Measurements from ENCODE around the gene NRSN1.
A peak's percentile ranks its signal among the peaks of the same experiment; 100 is the strongest.
"Not testable (repeated sequence)": the region's sequence is repeated elsewhere in the genome, so short reads cannot be mapped to it uniquely, and the experiment has no call there.

Gene NRSN1

DNA sequence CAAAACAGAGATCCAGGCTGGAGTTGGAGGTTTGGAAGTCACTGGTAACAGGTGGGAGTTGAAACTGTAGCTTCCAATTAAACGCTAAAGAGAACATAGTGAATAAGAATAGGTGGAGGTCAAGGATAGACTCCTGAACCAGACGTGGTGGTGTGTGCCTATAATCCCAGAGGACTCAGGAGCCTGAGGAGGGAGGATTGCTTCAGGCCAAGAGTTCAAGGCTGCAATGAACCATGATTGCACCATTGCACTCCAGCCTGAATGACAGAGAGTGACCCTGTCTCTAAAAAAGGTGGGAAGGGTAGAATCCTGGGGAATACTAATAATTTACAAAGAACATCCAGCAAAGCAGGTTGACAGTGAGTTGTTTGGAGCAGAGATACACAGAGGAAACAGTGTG lies 13.6 kb downstream of the NRSN1 start:
- no peak overlapping the region for H3K27ac ChIP-seq
- DNase-seq (ENCODE audit: low read depth, low spot score): no peak

DNA sequence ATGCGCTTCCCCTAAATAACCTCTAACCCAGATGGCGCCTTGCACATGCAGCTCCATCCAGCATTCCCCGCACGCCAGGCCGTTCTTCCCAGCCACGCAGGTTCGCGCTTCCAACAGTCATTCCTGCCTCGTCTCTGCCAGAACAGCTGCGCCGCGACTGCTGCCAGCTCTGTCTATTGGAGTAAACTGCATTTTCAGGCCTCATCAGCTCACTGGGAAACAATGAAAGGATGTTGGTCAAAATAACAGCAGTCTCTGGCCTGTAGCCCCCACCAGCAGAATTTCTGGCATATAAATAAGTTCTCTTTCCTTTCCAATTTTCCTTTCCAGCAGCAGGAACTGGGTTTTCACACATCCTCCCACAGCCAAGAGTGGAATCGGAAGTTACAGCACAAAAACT lies 14.6 kb downstream of the NRSN1 start:
- DNase-seq (ENCODE audit: low read depth, low spot score): no peak

DNA sequence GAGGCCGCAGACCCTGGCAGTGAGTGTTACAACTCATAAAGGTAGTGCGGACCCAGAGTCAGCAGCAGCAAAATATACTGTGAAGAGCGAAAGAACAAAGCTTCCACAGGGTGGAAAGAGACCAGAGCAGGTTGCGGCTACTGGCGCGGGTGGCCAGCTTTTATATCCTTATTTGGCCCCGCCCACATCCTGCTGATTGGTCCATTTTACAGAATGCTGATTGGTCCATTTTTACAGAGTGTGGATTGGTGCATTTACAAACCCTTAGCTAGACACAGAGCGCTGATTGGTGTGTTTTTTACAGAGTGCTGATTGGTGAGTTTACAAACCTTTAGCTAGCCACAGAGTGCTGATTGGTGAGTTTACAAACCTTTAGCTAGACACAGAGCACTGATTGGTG lies 16.7 kb downstream of the NRSN1 start:
- not testable (repeated sequence) for H3K27ac ChIP-seq; DNase-seq (ENCODE audit: low read depth, low spot score)

More for the DNA sequence above, 14.6 kb downstream of the NRSN1 start:
- H3K27ac ChIP-seq: no peak overlapping the region

GRCh38 chr6:24145690-24146131 lies 19.7 kb downstream of the NRSN1 start:
- no peak for DNase-seq (ENCODE audit: low read depth, low spot score)
- no peak overlapping the region for H3K27ac ChIP-seq

- no peak for DNase-seq (ENCODE audit: low read depth, low spot score)
- no peak overlapping the region for H3K27ac ChIP-seq
Measured at GRCh38 chr6:24146871-24147270, 20.9 kb downstream of the NRSN1 start.

DNA sequence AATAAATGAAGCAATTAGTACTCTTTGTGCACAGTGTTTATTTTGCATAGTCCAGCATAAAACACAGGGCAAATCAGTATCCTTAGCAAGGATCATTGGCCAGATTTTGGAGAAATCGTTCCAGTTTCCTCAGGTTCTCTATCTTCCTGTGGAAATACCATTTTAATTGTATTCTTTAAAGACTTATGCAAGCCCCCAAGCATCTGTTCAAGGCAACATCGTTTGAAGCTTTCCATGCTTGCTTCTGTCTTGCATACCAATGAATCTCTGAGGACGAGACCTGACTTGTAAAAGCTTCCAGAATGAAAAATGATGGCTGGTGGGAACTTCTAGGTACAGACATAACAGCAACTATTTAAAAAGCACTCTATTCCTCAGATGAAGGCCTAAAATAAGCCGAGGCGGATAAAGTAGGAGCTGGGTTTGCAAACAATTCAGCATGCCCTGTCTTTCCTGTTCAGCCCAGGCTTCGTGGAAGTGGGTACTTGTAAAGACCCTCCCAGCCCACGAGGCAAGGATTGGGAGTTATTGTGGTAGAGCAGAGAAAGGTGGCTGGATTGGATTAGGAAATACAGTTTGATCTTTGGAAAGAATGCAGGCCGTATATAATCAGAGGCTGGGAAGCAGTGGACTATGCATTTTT lies 21.6 kb downstream of the NRSN1 start:
- no peak overlapping the region for H3K27ac ChIP-seq
- DNase-seq (ENCODE audit: low read depth, low spot score): no peak

DNA sequence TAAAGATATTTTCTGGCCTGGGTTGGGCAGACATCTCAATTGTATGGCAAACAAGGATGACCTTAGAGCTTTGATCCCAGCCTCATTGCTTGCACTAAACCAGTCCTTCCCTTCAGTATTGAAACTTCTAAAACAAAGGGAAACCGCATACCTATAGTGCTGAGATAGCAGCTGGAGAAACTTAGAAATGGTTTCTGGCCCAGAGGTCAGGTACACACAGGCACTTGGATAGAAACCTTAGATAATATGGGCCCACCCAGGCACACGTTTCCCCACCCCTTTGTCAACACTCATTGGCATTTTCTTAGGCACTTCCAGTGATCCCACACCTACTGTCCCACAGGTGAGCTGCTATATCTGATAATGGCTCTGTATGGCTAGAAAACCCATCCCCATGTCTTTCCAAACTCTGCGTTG lies 22.1 kb downstream of the NRSN1 start:
- DNase-seq (ENCODE audit: low read depth, low spot score): no peak
- H3K27ac ChIP-seq: no peak overlapping the region

DNA sequence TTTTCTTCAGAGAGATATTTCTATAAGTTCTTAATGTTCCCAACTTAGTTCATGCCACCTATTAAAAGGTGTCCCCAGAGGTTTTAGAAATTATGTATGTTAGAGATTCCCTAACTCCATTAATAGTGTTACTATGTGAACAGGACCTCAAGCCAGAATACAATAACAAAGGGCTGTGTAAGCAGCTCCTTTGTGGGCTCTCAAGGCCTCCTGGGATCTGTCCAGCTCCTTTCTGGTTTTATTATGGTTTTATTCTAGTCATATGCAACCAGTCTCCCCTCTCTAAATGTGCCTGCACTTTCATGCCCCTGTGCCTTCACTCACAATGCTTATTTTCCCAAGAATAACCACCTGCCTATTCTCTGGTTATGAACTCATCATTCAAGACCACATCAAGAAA lies 22.7 kb downstream of the NRSN1 start:
- no peak overlapping the region for H3K27ac ChIP-seq
- DNase-seq (ENCODE audit: low read depth, low spot score): no peak

GRCh38 chr6:24149296-24149695 lies 23.3 kb downstream of the NRSN1 start:
- DNase-seq (ENCODE audit: low read depth, low spot score): no peak
- H3K27ac ChIP-seq: no peak overlapping the region

DNA sequence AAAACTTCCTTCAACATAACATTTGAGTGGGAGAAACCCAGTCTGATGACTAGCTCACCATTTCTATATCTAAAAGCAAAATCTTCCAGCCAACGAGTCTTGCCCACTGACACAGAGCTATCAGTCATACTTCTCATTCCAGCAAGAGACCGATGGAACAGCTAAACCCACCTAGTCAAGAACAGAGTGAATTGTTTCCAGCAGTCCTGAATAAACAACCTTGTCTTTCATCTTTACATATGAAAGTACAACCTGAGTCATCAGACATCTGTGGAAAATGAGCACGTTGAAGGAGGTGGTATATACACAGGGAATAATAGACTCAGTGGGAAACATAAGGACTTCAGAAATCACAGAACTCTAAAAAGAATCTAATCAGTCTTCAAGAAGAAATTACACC lies 23.8 kb downstream of the NRSN1 start:
- no peak for DNase-seq (ENCODE audit: low read depth, low spot score)

GRCh38 chr6:24152014-24152413 lies 26.0 kb downstream of the NRSN1 start:
- DNase-seq (ENCODE audit: low read depth, low spot score): no peak
- H3K27ac ChIP-seq: no peak overlapping the region

More for the DNA sequence above, 23.8 kb downstream of the NRSN1 start:
- H3K27ac ChIP-seq: no peak overlapping the region

DNA sequence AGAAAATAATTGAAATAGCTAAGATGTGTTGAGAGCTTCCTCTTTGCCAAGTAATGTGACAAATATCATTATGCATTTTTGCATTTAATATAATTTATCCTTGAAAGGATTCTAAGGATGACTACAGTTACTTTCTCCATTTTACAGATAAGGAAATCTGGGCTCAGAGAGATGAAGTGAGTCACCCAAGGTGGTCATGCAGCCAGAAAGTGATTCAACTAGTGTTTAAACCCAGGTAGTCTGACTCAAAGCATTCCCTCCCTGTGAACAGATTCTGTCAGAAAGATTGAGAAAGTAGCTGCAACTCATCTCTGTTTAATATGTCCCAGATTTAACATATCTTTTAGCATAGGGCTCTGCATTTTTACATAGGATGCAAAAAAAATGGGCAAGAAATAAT lies 28.1 kb downstream of the NRSN1 start:
- DNase-seq (ENCODE audit: low read depth, low spot score): peak; percentile 20
- H3K27ac ChIP-seq: no peak overlapping the region

DNA sequence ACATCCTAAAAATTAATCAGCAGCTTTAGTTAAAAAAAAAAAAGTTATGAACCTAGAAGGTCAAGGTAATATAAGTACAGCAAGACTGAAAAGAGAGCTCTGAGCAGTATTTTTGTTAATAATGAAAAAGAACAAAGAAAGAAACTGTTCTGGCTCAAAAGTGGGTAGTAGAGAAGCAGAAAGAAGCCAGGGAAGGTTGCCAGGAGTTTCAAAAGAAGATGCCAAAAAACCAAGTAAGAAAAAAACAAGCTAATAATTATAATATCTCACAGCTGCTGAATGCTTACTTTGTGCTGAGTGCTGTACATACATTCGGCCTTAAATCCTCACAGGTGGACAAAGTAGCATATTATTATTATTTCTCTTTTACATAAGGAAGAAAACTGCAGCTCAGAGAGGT lies 31.9 kb downstream of the NRSN1 start:
- H3K27ac ChIP-seq: no peak overlapping the region
- no peak for DNase-seq (ENCODE audit: low read depth, low spot score)

- DNase-seq (ENCODE audit: low read depth, low spot score): no peak
- H3K27ac ChIP-seq: no peak overlapping the region
Measured at GRCh38 chr6:24183584-24183983, 57.6 kb downstream of the NRSN1 start.

- no peak overlapping the region for H3K27ac ChIP-seq
- no peak for DNase-seq (ENCODE audit: low read depth, low spot score)
Measured at GRCh38 chr6:24186349-24186748, 60.3 kb downstream of the NRSN1 start.

- no peak for DNase-seq (ENCODE audit: low read depth, low spot score)
- H3K27ac ChIP-seq: no peak overlapping the region
Measured at GRCh38 chr6:24187965-24188577, 62.1 kb downstream of the NRSN1 start.

DNA sequence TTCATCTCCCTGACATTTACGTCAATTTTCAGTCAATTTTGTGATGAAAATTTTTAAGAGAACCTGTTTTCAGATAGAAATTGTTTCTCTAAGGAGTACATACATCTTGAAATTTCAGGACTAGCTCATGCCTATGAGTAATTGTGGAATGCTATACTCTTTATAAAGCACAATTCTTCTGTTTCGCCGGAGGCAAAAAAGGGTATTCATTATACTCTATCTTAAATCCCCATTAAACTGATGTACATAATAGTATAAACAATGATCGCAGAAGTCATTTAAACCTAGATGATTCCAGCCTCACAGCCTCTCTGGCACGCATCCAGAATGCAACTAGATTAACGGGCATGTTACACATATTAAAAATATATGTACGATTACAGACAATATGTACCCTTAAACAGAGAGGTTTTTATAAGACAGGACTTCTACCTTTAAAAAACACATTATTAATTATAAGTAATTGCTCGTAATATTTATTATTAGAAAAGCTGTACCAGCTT lies 62.6 kb downstream of the NRSN1 start:
- DNase-seq (ENCODE audit: low read depth, low spot score): no peak
- no peak overlapping the region for H3K27ac ChIP-seq

GRCh38 chr6:24191346-24191745 lies 65.3 kb downstream of the NRSN1 start:
- no peak overlapping the region for H3K27ac ChIP-seq
- no peak for DNase-seq (ENCODE audit: low read depth, low spot score)

DNA sequence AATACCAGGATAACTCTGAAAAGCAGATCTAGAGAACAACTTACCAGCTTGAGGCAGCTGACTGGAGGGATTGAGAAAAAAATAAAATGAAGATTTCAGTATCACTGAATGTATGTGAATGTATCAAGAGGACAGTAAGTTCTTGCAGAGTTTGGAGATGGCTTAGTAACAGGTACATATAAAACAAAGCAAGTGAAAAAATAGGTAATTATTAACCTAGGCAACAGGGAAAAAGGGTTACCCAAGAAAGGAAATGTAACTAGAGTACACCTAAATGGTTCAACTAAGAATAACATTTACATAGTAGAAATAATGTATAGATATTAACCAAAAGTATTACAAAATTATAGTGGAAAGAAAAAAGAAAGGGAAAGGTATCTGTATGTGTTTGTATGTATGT lies 67.3 kb downstream of the NRSN1 start:
- DNase-seq (ENCODE audit: low read depth, low spot score): no peak
- no peak overlapping the region for H3K27ac ChIP-seq

DNA sequence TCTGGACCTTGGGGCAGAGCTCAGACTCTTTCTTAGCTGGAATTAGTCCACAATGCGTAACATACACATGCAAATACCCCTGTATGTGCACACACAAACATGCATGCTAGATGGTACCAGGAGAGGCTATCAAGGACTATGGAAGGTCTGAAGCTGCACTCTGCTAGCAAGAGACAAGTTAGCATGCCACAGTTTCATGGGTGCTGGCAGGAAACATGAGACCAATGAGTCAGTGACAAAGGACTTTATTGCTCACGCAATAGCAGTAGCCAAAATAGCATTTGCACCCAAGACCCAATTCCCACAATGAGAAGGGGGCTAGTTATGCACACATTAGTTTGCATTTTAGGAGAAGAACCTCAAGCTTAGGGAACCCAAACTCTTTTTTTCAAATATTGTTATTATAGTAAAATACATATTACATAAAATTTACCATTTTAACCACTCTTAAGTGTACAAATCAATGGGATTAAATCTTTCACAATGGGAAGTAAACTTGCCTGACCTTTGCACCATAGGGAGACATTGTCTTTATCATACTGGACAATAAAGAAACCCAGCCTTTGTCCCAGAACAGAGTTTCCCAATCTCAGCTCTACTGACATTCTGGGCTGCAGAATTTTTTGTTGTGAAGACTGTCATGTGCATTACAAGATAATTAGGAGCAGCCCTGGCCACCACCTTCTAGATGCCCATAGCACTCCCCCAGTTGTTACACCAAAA lies 69.1 kb downstream of the NRSN1 start:
- H3K27ac ChIP-seq: no peak overlapping the region
- DNase-seq (ENCODE audit: low read depth, low spot score): no peak

DNA sequence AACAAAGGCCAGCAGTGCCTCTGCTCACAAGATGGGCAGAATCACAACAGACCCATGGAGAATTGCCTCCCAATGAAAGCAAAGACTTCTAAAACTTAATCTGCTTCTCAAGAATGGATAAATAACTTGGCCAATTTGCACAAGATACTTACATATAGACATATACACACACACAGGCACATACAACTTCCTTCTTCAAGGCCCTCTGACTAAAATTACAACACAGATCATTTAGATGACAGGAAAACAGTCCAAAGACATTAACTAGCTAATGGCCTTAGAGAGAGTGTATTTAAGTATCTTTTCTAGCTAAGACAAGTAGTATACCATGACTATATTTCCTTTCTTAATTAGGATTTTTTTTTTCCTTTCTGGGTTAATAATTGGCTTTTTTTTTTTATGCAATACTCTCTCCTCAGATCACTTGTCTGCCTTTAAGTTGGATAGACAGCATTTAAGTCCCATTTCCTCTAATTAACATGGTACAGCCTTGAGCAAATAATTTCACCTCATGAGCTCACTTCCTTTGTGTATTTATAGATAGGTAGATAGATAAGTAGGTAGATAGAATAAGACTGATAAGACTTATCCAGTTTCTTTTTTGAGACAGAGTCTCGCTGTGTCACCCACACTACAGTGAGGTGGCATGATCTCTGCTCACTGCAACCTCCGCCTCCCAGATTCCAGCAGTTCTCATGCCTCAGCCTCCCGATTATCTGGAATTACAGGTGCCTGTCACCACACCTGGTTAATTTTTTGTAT lies 70.0 kb downstream of the NRSN1 start:
- no peak for DNase-seq (ENCODE audit: low read depth, low spot score)
- no peak overlapping the region for H3K27ac ChIP-seq
